HuH-7 (cell line): ENCODE results near the gene TMEM245.

Experiments
- DNase-seq: peaks from one replicate; pipeline ENCODE4 v3.0.0; 2011; ENCODE audit warnings: low spot score

The TMEM245 gene

DNA sequence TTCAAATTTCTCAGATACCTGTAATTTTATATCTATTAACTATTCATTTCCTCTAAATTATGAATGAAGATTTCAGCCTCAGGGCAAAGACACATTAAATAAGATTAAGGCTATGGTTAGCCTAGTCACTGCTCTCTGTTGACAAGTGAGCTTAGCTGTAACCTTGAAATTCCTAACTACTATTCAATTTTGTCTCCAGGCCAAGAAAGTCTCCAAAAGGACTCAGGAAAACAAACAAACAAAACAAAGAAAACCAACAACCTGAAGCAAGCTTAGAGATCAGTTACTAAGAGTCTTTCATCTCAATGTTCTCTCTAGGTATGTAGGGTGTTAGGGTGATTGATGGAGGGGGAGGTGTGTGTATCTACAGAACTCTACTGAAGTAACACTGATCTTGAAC, 96.9 kb downstream of the TMEM245 start:
- no peak for DNase-seq

DNA sequence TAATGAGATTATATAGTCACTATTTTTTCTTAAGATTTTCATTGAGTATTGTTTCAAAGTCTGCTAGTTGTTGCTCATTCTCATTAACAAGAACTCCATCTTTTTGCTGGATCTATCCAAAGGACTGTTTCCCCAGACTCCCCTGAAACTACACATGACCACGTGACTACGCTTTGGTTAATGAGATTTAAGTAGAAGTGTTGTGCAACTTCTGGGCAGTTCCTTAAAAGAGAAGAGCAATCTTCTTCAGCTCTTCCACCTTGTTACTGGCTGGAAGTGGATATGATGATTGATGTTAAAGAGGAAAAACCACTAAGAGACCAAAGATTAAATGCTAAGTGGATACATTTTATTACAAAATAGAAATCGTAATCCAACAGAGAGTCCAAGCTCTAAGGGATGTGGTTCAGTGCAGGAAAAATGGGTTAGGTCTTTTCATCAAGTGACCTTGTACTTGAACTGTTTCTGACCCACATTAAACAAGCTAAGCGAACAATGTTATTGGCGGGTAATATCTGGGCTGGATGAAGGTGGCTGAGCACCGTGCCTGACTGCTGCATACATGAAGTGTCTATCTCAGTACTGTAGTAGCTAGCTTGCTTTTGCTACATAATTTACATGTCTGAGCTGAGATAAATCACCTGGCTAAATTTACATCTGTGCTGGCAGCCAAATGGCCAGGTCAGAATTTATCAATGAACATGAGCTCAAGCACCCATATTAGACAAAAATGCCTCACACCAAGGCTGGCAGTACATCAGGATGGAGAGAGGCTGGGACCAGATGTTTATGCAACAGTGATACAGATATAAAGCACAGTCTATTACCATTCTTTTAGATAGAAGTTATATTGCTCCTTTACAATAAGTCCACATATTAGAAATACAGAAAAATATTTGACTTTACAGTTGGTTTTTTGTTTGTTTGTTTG, 98.9 kb downstream of the TMEM245 start:
- DNase-seq = no peak

DNA sequence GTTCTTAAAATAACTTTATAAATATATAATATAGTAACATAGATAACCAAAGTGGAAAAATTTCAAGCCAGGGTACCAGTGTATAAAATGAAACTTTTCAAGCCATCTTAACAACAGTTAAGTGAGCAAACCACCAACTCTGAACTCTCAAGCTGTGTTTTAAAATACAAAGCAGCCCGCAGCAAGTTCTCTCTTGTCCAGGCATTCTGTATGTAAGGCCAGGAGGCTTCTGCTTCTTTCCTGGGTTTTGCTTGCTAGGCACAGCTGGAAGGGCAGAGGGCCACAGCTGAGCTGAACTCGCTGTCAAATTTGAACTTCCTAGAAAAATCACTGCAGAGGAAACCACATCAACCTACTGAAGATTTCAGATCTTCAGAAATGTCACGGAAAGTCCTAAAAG, 99.6 kb downstream of the TMEM245 start:
- DNase-seq = no peak

DNA sequence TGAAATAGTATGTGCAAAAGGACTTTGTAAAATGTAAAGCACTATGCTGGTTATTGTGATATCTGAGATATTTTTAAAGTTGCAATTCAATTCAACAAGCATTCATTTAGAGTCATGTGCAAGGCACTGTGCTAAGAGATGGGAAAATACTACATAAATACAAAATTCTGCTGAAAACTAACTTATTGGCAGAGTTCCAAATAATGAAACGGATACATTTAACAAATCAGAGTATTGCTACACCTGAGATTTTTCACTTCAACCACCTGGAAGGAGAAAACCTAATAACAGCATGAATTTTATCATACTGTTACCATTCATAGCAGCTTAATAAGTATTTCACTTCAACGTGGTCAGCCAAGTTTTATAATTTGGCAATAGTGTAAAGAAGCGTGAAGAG, 100.3 kb downstream of the TMEM245 start:
- no peak for DNase-seq

DNA sequence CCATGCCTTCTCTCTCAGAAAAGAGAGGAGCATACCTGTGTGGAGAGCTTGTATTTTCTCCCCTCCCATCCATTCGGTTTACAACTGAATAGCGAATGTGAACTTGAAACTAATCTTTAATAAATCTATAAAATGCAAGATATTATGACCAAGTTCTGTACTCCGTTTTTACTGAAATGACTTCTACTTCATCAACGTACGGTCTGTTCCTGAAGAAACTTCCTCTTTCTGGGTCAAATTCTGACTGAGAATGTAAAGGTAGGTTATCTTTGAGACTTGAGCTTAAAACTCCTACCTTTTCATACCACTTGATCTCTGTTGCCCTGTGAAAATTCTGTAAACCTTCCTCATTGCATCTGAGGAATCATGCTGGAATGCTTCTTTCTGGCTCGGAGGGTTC, 102.3 kb downstream of the TMEM245 start:
- no peak for DNase-seq

DNA sequence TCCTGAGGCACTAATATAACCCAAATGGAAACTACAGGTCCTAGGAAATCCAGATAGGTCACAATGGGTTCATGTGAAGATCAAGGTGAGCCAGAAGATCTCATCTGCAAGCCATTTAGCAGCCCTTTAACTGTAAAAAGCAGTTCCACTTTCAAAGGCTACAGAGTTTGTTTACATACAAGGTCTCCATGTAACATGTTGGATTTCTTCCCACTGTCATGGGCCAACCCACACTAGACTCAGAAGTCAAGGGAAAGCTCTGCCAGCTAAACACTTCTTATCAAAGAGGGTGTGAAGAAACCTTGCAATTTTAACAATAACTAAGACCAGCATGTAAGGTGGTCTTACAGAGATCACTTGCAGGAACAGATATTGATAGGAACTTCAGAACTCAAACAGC, 102.7 kb downstream of the TMEM245 start:
- DNase-seq = no peak

DNA sequence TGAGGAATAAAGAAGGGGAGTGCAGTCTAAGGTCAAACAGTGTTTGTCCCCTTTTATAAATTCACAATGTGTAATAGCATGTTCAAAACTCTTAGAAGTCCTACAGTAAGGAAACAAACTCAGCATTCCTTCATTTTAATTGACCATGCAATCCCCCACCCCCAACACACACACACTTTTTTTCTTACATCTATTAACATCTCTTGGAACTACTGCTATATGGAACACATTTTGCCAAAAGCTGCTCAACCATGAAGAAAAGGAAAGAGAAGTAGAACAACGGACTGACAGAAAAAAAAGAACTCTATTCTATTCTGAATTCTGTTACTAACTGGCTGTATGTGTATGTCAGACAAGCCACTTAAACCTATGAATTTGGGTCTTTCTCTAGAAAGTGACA, 103.6 kb downstream of the TMEM245 start:
- no peak for DNase-seq

DNA sequence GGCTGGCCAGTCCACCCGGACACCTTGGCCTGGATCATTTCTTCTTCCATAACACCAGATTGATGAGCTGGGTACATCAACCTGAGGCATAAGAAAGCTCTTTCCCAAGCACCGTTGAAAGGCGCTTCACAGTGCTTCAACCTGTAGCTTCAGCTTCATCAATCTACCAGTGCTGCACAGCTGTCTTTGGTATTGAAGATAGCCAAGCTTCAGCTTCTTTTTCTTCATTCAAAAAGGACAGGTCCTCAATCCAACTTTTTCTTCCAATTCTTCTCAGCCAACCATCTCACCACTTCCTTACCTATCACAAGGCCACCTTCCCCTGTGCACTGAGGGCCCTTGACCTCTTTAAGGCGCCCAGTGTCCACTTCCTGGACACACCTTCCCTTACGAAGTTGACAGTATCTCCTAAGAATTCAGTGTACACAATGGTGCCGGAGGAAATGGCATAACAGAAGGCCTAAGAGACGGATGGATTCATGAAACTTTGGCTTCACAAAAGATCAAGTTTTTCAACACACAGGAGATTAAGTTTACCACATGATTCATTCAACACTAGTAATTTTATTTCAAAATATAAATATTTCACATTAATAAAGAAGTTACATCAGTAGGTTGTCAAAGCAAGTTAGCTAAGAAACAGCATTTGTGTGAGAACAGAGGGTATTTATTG, 105.0 kb downstream of the TMEM245 start:
- DNase-seq = no peak

DNA sequence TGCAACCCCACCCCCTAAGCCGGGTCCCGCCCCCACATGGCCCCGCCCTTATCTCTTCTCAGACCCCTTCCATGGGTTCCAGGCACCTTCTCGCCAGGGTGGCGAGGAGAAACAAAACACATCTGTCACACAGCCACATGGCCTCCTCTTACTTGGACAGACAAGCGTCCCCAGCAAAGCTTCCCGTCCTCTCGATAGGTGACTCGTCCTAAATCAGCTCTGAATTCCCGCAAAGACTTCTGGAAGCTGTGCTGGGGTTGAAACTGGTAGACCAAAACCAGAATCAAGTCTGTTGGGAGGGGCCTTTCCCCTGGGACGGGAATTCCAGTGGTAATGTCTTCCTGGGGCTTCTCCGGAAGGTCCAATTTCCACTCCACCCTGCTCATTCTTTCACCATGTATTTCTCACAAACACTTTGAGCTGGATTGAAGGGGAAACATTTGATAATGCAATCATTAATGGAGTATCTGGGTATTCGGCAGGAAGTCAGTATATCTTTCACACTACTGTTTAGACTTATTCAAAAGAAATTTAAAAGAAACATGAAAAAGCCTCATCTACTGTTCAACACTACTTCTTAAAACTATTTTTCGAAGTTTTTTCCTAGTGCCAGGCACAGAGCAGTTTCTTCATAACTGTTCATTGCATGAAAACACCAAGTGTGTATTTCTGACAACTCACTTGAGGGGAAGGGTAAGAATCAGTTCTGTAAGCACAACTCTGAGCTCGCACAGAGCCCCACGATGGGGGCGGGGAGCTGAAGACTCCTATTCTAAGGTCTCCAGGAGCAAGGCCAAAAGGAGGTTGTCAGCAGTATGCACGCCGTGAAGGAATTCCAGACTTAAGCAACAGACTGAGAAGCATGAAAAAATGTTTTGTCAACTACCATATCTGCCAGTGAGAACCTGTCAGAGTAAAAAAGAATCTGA, 105.8 kb downstream of the TMEM245 start:
- DNase-seq = no peak

DNA sequence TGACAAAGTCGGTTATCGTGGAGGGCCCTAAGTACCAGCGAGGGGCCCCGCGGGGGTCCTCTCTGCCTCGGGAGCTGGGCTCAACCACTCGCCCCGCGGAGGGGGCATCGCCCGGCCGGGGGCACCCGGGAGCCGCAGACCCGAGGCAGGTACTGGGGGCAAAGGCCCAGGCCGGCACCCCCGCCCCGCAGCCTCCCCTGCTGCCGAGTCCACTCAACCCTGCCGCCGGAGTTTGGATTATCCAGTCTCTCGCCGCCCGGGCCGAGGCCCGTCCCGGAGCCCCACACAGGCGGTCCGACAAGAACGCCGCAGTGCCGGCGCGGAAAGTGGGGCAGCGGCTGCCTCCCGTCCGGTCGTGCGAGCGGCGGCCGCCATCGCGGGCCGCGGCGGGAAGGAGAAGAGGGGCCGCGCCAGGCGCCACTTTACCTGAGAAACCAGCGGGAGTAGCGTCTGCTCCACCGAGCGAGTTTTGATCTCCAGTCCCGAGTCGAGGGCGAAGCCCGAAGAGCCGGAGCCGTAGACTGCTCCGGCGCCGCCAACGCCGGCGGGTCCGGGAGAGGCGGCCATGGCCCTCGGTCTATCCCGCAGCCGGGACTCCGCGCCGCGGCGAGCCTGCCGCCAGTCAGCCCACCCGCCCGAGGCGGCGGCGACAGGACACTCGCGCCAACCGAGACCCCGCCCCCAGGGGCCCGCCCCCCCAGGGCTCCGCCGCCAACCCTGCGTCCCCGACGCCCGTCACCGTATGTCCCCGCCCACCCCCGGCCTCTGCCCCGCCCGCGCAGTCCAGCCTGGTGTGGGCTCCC, 106.7 kb downstream of the TMEM245 start, which contains the start of gene CTNNAL1:
CTNNAL1 (minus strand) TSS at position 624 of the 803 bp plus-strand sequence; CDS start at position 567, 57 bp downstream.
- peak; percentile 90 for DNase-seq

DNA sequence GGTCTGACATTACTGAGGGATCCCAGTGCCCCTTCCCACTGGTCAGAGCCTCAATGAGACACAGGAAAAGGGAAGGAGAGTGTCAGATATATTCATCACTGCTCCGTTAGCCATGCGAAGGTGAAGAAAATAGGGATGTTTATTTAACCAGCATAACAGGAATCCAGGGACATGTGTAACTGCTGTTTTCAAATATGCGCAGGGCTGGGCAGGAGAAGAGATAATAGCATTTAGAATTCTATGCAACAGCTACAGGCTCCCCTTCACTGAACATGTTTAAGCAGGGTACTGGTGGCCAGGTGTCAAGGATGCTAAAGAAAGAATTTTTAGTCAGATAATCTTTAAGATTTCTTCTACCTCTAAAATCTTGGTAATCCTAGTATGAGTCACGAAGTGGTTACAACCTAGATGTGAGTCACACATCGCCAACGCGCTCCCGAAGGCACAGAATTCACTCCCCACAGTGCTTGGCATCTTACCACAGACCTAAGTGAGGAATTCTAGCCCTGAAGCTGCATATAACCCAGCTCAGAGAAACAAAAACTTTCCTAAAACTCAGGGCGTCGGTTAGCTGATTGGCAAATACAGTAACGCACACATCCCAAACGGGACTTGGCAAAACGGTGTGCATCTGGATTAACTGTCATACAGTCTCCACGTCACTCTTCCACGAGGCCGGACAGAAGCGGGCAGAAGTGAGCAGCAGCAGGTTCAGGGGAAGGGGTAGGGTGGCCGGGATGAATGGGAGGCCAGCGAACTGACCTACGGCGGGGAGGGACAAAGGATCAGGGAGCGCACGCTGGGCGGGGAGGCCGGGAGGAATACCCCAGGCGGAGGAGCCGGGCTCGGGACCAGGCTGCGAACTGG, 107.5 kb downstream of the TMEM245 start:
- no peak for DNase-seq

DNA sequence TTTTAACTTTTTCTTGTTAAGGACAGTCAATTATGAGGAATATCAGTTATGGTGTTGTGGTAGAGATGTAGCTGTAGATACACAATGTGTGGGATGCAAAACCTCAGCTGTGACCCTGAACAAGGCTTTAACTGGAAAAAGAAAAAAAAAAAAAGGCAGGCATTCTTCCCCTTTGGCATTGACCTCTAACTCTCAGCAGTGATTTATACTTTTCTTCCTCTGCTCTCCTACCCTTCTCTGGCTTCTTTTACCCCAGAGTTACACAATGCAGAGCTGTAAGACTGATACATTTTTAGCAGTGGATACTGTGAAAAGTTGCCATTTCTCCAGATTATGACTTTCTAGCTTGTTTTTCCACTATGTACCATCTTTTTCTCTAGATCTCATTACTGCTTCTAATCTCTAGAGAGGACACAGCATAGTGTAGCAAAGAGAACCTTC, 108.5 kb downstream of the TMEM245 start:
- no peak for DNase-seq

DNA sequence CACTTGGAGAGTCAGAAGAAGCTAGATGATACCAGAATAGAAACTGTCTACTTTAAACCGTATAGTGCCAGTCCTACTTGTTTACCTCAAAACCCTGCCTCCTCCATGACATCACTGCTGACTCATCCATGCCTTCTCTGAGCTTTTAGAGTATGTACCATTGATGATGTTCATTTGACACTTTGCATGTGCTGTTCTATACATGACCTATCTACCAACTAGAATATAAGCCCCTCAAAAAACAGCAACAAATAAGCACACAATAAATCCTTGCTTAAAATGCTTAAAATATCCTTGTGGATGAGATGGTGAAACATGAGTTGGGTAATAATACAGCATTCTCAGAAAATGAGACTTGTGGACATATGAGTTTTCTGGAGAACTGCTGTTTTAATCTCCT, 109.0 kb downstream of the TMEM245 start:
- peak; percentile 12 for DNase-seq

DNA sequence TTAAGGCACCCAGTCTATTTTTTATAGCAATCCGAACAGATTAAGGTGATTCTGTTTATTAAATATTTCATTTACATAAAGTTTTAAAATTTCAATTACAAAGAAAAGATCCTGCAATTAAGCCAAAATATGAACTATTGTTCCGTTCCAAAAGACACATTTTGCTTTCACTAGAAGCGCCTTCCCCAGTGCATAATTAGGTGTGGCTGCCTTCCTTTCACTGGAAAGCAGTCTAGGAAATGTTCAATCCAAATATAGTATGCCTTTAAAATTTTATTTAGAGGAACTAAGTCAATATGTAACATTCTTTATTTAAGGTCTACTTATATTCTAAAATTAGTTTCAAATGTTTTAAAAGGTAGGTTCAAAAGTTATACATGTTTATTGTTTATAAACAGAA, 114.1 kb downstream of the TMEM245 start:
- DNase-seq = no peak

DNA sequence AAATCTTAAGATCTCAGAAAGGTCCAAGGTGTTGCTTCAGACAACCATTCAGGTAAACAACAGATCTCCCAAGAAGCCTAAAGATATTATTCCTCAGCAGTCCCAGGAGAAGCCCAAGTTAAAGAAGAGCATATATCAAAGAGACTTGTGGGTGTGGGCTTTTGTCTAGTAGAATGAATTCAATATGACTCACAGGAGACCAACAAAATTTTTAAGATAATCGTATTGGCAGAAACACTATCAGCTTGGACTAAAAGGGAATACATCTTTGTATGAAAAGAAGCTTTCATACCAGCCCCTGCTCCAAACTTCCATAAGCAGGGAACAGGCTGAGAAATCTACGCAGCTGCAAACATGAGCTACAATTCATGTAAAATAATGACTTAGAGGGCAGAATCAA, 116.6 kb downstream of the TMEM245 start:
- DNase-seq = no peak

DNA sequence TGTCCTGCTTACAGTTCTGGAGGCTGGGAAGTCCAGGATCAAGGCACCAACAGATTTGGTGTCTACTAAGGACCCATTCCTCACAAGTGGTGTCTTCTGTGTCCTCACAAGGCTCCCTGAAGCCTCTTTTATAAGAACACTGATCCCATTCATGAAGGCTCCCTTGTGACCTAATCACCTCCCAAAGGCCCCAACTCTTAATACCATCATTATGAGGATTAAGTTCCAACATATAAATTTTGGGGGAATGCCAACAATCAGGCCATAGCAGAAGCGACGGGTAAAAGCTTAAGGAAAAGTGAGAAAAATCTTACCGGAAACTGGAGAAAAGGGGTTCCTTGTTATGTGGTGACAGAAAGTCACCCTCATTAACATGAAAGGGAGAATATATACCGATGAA, 117.6 kb downstream of the TMEM245 start:
- no peak for DNase-seq

DNA sequence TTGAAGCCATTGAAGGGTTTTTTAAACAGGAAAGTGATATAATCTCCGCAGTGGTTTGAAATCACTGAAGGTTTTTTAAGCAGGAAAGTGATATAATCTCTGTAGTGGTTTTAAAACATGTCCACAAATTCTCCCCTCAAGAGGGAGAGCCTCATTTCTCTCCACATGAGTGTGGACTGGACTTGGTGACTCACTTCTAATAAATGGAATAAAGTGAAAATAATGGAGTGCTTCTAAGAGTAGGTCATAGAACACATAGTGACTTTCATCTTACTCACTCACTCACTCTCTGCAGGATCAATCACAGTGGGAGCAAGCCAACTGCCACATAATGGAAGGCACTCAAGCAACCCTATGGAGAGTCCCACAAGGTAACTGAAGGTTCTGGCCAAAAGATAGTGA, 118.5 kb downstream of the TMEM245 start:
- no peak for DNase-seq

DNA sequence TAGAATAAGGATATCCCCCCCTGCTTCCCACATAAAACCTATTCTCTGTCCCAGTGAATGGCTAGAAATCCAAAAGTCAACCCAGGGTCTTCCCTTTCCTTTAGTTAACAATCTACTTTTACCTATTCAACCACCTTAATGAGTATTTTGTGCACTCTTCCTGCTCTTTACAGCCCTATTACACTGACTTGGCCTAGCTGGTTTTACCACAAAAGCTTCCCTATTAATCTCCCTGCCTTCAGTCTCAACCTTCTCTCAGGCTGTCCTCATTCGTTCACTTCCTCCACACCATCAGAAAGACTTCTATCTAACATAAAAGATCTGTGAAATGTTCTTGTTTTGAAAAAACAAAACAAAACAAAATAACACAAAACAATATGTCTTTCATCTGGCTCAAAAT, 122.6 kb downstream of the TMEM245 start:
- no peak for DNase-seq

DNA sequence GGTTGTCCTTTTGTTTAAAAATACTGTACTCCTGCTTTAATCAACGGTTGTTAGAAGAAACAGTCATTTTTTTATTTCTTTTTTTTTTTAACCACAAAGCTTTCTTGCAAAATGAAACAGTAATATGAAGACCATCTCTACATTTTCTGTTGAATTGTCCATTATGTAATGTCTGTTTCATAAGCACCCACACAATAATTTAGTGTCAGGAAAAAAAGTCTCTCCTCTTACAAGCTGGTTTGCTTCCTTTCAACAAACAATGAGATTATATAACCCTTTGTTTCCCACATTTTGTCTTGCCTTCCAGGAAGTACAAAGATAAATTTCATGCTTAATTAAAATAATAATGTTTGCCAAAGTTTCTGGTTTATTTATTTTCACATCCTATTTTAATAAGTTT, 123.1 kb downstream of the TMEM245 start:
- DNase-seq = no peak

DNA sequence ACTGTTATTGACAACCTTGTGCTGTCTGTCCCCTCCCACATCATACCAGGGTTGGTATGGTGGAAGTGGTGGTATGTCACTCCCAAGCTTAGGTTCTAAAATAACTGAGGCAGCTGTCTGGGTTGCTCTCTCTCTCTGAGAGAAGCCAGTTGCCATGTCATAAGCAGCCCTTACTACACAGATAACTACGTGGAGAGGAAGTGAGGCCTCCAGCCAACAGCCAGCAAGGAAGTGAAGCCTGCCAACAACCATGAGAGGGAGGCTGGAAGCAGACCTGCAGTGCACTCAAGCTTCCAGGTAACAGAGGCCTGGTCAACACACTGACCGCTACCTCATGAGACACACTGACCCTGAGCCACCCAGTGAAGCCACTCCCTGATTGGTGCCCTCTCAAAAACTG, 125.1 kb downstream of the TMEM245 start:
- DNase-seq = no peak
